Measurements from ENCODE around the gene EIF4E1B.

The EIF4E1B gene

DNA sequence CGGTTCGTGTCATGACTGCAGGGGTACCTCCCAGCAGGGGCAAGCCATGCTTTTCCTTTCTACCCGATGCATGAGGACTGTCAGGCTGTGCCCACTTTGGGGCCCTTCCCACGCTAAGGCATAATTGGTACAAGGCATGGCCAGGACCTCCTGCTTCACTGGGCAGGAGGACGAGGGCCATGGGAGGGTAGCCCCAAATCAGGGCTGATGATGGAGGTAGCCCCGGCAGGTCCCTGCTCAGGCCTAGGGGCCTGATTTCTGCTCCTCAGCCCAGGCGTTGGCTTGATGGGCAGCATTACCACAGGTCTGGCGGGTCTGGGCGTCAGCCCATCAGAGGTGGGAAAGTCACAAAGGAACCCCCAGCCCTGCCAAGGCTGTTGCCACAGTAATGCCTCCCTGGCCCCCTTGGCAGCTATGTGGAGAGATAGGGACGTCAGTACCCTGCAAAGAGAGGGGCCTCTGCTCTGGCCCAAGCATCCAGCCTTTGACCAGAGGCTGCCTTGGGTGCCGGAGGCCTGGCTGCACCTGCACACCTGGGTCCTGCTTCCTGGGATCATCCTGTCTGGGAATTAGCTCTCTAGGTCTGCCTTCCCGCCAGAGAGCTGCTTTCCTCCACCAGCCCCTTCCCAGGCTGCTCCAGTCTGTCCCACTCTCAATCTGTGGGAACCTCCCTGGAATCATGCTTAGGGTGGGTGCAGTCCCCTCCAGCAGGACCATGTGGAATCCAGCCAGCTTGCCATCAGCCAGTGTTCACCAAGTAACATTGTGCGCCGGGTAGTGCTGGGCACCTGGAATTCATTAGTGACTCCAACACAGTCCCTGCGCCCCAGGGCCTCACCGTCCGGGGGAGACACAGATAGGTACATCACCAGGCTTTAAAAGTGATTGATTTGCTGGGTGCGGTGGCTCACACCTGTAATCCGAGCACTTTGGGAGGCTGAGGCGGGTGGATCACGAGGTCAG is 32.2 kb downstream of the EIF4E1B start:
- peaks cover 4% of the 10 kb centered on the region for H3K4me1 ChIP-seq
- no peak overlapping the region for H3K9ac ChIP-seq
- H3K27ac ChIP-seq = no peak overlapping the region
- no peak for TF ChIP-seq CTCF (IDR thresholded peaks at IDR 0.05)
- no peaks in the 10 kb centered on the region for H3K79me2 ChIP-seq
- no peak overlapping the region for H2AFZ ChIP-seq
- H3K36me3 ChIP-seq (ENCODE audit: control insufficient read depth, insufficient read depth, low read length) = no peaks in the 10 kb centered on the region
- H3K4me2 ChIP-seq (ENCODE audit: low read length) = no peak overlapping the region
- no peak overlapping the region for H3K4me3 ChIP-seq (ENCODE audit: low read depth, low read length)
- H3K9me3 ChIP-seq (ENCODE audit: control insufficient read depth, low read length) = no peaks in the 10 kb centered on the region
- H3K27me3 ChIP-seq (ENCODE audit: control insufficient read depth, insufficient read depth, low read length) = no peaks in the 10 kb centered on the region

- H3K4me3 ChIP-seq (ENCODE audit: low read depth, low read length) = no peak overlapping the region
- TF ChIP-seq CTCF (IDR thresholded peaks at IDR 0.05) = no peak
- peaks cover 4% of the 10 kb centered on the region for H3K4me1 ChIP-seq
- H3K4me2 ChIP-seq (ENCODE audit: low read length) = no peak overlapping the region
- no peak overlapping the region for H3K9ac ChIP-seq
- H3K36me3 ChIP-seq (ENCODE audit: control insufficient read depth, insufficient read depth, low read length) = no peaks in the 10 kb centered on the region
- H3K27me3 ChIP-seq (ENCODE audit: control insufficient read depth, insufficient read depth, low read length) = no peaks in the 10 kb centered on the region
- H2AFZ ChIP-seq = no peak overlapping the region
- H3K79me2 ChIP-seq = no peaks in the 10 kb centered on the region
- no peak overlapping the region for H3K27ac ChIP-seq
- H3K9me3 ChIP-seq (ENCODE audit: control insufficient read depth, low read length) = no peaks in the 10 kb centered on the region
Measured at GRCh38 chr5:176663566-176663965, 33.1 kb downstream of the EIF4E1B start.

- peaks cover 4% of the 10 kb centered on the region for H3K4me1 ChIP-seq
- no peaks in the 10 kb centered on the region for H3K27me3 ChIP-seq (ENCODE audit: control insufficient read depth, insufficient read depth, low read length)
- H3K27ac ChIP-seq = no peak overlapping the region
- H3K36me3 ChIP-seq (ENCODE audit: control insufficient read depth, insufficient read depth, low read length) = no peaks in the 10 kb centered on the region
- no peak overlapping the region for H3K4me2 ChIP-seq (ENCODE audit: low read length)
- no peak overlapping the region for H2AFZ ChIP-seq
- H3K79me2 ChIP-seq = no peaks in the 10 kb centered on the region
- no peak for TF ChIP-seq CTCF (IDR thresholded peaks at IDR 0.05)
- no peaks in the 10 kb centered on the region for H3K9me3 ChIP-seq (ENCODE audit: control insufficient read depth, low read length)
- no peak overlapping the region for H3K4me3 ChIP-seq (ENCODE audit: low read depth, low read length)
- no peak overlapping the region for H3K9ac ChIP-seq
Measured at GRCh38 chr5:176664479-176664878, 34.0 kb downstream of the EIF4E1B start.

- H3K9ac ChIP-seq = no peak overlapping the region
- no peaks in the 10 kb centered on the region for H3K27me3 ChIP-seq (ENCODE audit: control insufficient read depth, insufficient read depth, low read length)
- TF ChIP-seq CTCF (IDR thresholded peaks at IDR 0.05) = no peak
- no peak overlapping the region for H2AFZ ChIP-seq
- no peak overlapping the region for H3K27ac ChIP-seq
- H3K9me3 ChIP-seq (ENCODE audit: control insufficient read depth, low read length) = no peaks in the 10 kb centered on the region
- H3K79me2 ChIP-seq = no peaks in the 10 kb centered on the region
- peaks cover 4% of the 10 kb centered on the region for H3K4me1 ChIP-seq
- no peak overlapping the region for H3K4me3 ChIP-seq (ENCODE audit: low read depth, low read length)
- H3K4me2 ChIP-seq (ENCODE audit: low read length) = no peak overlapping the region
- no peaks in the 10 kb centered on the region for H3K36me3 ChIP-seq (ENCODE audit: control insufficient read depth, insufficient read depth, low read length)
Measured at GRCh38 chr5:176664886-176665285, 34.4 kb downstream of the EIF4E1B start.

- H3K36me3 ChIP-seq (ENCODE audit: control insufficient read depth, insufficient read depth, low read length) = no peaks in the 10 kb centered on the region
- H3K4me1 ChIP-seq = peaks cover 4% of the 10 kb centered on the region
- H3K4me2 ChIP-seq (ENCODE audit: low read length) = no peak overlapping the region
- no peak overlapping the region for H3K27ac ChIP-seq
- no peak for TF ChIP-seq CTCF (IDR thresholded peaks at IDR 0.05)
- H3K4me3 ChIP-seq (ENCODE audit: low read depth, low read length) = no peak overlapping the region
- H3K79me2 ChIP-seq = no peaks in the 10 kb centered on the region
- H3K27me3 ChIP-seq (ENCODE audit: control insufficient read depth, insufficient read depth, low read length) = no peaks in the 10 kb centered on the region
- H3K9ac ChIP-seq = no peak overlapping the region
- no peaks in the 10 kb centered on the region for H3K9me3 ChIP-seq (ENCODE audit: control insufficient read depth, low read length)
- H2AFZ ChIP-seq = no peak overlapping the region
Measured at GRCh38 chr5:176665517-176665916, 35.0 kb downstream of the EIF4E1B start.

Measured in parathyroid adenoma (tissue), 2 donors.